ENCODE data around the gene RBPMS2. TPM values are rescaled to one million over a fixed set of nuclear protein-coding genes. Genes with fewer than 3 reads are reported as not detected.

Gene RBPMS2
- total RNA-seq, 1 donor from 2014 or later: 0.58 TPM

GRCh38 chr15:64690008-64690407 is 85.4 kb downstream of the RBPMS2 start:
- no peak overlapping the region for H3K4me3 ChIP-seq (ENCODE audit: low read depth, low read length)
- no peak for DNase-seq (ENCODE audit: low read depth)
- TF ChIP-seq, protein P1, sequence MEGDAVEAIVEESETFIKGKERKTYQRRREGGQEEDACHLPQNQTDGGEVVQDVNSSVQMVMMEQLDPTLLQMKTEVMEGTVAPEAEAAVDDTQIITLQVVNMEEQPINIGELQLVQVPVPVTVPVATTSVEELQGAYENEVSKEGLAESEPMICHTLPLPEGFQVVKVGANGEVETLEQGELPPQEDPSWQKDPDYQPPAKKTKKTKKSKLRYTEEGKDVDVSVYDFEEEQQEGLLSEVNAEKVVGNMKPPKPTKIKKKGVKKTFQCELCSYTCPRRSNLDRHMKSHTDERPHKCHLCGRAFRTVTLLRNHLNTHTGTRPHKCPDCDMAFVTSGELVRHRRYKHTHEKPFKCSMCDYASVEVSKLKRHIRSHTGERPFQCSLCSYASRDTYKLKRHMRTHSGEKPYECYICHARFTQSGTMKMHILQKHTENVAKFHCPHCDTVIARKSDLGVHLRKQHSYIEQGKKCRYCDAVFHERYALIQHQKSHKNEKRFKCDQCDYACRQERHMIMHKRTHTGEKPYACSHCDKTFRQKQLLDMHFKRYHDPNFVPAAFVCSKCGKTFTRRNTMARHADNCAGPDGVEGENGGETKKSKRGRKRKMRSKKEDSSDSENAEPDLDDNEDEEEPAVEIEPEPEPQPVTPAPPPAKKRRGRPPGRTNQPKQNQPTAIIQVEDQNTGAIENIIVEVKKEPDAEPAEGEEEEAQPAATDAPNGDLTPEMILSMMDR (conservative IDR thresholded peaks at IDR 0.05; ENCODE audit: low read depth, low read length): no peak

Other genes starting within 250 kb of the RBPMS2 start
- 23.3 and 27.6 TPM in 2 replicates for gene PIF1, start 50.1 kb upstream of the RBPMS2 start, total RNA-seq
- 3.9 and 6.4 TPM in 2 replicates for gene PLEKHO2, start 66.3 kb upstream of the RBPMS2 start, total RNA-seq
- gene ANKDD1A, start 136.3 kb upstream of the RBPMS2 start, total RNA-seq: 0.51 and 3.0 TPM in 2 replicates
- gene SPG21, start 214.3 kb upstream of the RBPMS2 start, total RNA-seq: 80.1 and 83.0 TPM in 2 replicates

Data from epithelial cell of proximal tubule (primary cell).